Right lung (tissue), 5 donors: ENCODE measurements around the gene ZNF768. TPM values are rescaled to one million over a fixed set of nuclear protein-coding genes. Genes with fewer than 3 reads are reported as not detected.
"Not testable (repeated sequence)": the region's sequence is repeated elsewhere in the genome, so short reads cannot be mapped to it uniquely, and the experiment has no call there.

Experiments
- DNase-seq, 2 donors: peaks; one replicate each; pipeline ENCODE4 v3.0.0-alpha.2; 2013
- polyA plus RNA-seq, 5 donors: library from polyadenylated mRNA; unstranded; fragments of 120-200 nt; gene quantifications; one replicate each; pipeline versions ENCODE4 v1.2.1 to v1.2.3, GENCODE V29; 2013; ENCODE audit warnings: inconsistent platforms in 1 of 5, low replicate concordance in 1 of 5; ENCODE audit not compliant: insufficient read length in 5 of 5, insufficient read depth in 1 of 5

Gene ZNF768
- polyA plus RNA-seq, 5 donors = 28.3 to 49.8 (median 35.7) TPM

DNA sequence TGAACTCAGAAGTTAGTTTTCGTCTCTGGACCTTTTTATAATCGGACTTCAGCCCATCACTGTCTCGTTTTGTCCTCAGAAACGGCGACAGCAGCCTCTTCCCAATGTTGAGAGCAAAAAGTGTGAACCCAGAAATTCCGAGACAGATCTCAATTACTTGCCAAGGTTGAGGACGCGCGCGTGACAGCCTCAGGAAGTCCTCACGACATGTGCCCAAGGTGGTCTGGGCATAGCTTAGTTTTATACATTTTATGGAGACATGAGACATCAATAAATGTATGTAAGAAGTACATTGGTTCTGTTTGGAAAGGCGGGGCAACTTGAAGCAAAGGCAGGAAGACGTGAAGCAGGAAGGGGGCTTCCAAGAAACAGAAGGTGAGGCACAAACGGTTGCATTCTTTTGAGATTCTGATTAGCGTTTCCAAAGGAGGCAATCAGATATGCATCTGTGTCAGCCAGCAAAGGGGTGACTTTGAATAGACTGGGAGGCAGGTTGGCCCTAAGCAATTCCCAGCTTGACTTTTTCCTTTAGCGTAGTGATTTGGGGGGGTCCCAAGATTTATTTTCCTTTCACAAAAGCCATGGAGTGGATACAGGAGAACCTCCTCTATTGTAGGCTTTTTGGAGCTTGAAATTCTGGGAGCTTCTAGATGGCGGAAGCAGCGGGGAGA, 8.9 kb upstream of the ZNF768 start:
- DNase-seq = no peak

DNA sequence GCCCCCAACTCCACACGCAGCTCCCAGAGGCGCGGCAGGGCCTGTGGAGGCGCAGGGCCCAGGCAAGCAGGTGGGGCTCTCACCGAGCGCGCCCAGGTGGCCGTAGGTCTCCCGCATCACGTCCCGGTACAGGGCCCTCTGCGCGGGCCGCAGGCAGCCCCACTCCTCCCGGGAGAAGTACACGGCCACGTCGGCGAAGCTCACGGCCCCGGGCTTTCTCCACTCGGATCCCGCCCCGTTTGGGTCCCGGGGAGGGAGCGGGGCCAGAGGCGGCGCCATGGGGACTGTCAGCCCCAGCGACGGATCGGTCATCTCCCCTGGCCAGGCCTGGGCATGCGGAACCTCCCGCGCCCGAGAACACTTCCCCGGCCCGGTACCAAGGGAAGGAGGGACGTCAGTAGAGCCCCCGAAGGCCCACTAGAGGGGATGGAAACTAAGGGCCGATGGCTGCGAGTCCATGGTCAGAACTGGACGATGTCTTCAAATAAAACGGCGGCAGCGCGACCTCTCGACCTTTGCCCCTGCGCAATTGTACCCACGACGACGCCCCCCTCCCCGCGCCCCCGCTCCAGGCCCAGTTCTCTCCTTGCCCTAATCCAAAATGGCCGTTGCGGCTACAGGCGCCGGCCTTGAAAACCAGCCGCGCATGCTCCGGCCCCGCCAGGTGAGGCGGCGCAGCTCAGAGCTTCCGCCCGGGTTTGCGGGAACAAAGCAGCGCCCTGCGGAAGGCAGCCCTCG, 8.2 kb upstream of the ZNF768 start, which contains the start of gene ZNF747:
Gene ZNF747, minus strand, starts transcription at position 491 of the 738 bp plus-strand sequence. Its CDS starts 179 bp downstream, at position 312.
- peak; percentile 91 for DNase-seq

DNA sequence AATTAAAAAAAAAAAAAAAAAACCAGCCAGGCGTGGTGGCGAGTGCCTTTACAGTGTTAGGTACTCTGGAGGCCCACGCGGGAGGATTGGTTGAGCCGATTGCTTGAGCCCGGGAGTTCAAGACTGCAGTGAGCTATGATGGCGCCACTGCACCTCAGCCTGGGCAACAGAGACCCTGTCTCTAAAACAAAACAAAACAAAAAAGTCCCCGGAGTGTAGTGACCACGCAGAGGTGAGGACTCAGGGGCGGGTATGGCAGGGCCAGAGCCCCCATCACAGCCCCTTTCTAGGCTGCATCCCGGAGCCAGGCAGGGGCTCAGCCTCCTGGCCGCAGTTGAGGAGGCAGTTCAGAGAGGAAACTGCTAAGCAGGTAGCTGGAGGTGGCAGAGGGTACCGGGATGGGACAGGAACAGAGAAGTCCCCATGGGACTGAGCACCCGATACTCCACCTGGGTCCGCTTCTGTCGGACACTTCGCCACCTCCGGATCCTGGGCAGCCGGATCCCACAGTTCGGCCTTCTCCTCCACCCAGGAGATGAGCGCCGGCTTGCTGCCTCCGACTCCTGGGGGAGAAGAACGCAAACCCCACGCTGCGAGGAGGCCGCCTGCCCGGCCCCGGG, 7.5 kb upstream of the ZNF768 start:
- no peak for DNase-seq

DNA sequence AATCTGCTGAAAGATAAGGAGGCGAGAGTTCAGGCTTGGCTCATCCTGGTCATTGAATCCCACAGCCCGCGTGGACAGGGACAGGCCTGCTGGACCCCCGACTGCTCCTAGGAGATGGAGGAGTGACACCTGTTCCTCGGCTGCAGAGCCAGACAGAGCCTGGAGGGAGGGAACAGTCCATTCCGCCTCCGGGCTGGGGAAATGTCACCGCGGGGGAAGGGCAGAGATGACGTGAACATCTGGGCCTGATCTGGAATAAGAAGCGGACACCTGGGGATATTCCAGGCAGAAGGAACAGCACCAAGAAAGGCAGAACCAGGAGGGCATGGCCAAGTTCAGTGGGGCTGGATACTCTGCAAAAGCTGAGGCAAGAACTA, 6.8 kb upstream of the ZNF768 start:
- DNase-seq = no peak

DNA sequence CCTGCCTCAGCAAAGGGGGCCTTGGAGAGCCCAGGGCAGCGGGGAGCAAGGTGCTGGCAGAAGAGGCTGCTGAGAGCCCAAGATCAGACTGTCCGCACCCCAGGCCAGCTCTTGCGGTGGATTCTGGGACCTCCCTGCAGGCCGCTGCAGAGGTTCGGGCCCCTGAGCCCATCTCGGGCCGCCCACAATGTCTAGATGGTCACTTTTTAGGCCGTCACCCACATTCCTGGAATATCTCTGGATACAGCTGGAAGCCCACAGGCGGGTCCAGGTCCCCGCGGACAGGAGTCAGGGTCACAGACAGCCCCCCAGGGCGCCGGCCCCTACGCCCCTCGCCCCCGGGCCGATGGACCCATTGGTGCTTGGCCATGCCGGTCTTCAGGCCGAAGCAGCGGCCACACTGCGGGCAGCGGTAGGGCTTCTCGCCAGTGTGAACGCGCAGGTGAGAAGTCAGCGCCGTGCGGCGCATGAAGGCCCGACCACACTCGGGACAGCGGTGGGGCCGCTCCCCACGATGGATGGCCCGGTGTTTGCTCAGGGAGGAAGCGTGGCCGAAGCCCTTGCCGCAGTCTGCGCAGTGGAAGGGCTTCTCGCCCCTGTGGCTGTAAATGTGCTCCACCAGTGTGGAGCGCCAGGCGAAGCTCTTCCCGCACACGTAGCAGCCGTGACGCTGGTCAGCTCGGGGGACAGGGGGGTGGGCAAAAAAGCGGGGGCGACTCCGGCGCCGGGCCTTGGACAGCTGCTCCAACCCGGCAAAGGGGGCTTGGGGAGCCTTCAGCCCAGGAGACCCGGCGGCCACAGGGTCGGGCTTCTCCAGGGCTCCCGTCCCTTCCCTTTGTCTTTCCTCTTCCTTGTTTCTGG, 6.1 kb upstream of the ZNF768 start:
- DNase-seq = no peak

DNA sequence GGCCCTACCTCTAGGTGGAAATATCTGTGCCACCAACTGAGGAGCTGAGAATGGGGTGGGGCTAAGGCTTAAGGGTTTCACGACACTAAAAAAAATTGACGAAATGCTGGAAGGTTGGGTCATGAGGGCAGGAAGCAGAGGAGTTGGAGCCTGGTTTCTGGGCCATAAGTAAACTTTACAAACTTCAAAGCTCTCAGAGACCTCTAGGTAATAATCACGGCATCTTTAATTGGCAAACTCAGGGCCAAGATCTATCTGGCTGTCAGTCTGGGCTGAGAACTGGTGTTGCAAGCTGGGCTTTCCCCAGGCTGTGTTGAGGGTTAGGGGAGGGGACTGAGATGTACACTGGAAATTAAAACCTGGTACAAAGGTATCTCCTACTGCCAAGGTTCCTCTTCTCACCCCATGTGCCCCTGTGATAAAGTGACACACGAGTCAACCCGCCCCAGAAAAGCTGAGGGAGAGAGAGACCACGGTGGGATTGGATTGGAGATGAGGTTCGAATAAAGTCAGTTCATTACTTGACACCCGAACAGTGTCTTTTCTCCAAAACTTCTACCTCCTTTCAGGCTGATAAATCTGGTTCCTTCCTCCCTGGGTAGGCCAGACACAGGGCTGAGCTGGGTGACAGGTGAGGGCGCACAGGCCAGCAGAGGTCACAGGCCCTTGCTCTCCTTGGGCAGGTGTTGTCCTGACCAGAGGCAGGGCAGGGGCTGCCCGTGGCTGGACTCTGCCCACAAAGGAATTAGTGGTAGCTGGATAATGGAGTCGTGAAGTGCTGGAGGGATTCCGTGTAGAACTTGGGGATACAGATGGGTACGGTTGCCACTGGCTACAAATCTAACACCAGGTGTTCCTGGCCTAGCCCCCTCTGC, 4.0 kb upstream of the ZNF768 start:
- DNase-seq = no peak

DNA sequence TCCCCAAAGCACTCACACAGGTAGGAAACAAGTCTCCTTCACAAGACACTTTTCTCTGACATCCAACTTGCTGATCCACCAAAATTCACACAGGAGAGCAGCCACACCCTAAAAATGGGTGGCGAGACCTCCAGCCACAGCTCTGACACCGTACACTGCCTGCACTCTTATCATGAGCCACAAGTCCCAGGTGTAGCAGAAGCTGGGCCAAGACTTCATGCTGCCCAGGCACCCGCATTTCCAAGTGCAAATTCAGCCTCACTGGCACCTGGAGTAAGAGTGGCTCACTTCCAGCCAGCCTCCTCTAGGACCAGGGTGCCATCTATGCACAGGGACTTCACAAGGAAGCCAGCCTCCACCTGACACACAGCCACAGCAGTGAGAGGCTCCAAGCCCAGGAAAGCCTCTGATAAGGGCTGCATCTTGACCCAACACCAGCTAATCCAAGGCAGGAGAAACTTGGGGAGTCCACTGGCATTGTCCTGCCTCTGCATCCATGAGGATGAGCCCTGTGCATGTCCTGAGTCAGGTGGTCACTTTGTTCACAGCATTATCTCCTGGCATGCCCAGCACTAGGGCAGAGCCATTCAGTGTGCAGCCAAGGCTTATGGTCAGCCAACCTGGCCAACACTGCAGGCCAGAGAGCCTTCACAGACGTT, 2.6 kb upstream of the ZNF768 start:
- no peak for DNase-seq

DNA sequence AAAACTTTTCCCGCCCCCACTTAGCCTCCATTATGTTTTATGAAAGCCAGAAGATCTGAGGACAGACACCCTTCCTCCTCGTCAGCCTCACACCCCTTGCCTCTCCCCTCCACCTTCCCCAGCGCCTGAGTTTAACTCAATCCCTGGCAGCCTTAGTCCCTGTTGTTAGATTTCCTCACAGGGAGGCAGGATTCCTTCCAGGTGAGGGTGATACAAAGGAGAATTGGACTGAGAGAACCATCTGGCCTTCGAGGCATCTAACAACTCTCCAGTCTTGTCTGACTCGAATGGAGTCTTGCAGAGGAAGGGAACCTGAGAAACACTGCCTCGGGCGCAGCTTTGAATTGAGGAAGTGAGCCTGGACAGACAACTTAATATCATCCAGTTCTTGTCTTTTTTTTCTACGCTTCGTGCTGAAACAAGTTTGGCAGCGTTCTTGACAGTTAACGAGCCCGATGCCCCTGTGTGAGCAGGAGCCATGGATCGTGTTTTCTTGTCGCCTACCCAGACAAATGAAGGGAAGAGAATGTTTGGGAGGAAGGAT, 1.3 kb upstream of the ZNF768 start:
- DNase-seq = no peak

DNA sequence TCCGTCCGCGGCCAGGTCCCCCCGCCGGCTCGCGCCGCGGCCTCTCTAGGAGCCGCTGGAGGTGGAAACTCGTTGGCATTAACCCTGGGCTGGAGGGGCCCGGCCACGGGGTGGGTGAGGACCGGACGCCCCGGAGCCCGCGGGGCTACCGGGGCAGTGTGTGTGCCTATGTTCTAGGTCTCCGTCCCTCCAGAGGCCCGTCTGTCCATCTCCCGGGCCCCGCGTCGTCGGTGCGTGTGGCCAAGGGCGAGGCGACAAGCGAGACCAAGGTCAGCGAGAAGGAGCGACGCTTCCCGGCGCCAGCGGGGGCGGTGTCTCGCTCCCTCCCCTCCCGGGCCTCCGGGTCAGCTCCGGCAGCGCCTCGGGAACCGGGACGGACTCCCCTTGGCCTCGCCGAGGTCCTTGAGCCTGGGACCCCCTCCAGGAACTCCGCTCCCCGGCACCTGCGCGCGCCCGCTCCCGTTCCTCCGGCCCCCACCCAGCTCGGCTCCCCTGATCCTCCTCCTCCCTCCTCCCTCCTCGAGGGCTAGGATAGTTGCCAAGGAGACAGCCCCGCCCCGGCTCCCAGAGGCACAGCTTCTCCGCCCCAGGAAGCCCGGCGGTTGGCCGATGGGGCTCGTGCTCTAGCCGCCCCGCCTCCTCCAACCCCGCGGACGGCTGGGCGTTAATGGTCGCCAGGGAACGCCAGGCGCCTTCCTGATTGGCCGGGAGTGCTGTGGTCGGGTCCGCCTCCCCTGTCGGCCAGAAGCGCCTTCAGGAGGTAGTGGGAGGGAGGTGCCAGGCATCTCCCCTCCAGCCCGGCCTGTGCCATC, 663 bp upstream of the ZNF768 start:
- DNase-seq = peak; percentile 98

DNA sequence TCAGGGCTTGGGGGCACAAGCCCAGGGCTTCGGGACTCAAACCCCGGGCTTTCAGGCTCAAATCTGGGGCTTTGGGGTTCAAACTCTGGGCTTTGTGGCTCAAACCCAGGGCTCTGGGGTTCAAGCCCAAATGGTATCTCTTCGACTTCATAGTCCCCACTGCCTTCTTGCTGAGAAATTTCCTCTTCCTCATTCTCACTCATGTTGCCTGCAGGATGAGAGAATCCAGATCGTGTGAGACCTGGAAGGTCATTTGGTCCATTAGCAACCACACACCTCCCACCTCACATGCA, 576 bp downstream of the ZNF768 start:
- DNase-seq = no peak

DNA sequence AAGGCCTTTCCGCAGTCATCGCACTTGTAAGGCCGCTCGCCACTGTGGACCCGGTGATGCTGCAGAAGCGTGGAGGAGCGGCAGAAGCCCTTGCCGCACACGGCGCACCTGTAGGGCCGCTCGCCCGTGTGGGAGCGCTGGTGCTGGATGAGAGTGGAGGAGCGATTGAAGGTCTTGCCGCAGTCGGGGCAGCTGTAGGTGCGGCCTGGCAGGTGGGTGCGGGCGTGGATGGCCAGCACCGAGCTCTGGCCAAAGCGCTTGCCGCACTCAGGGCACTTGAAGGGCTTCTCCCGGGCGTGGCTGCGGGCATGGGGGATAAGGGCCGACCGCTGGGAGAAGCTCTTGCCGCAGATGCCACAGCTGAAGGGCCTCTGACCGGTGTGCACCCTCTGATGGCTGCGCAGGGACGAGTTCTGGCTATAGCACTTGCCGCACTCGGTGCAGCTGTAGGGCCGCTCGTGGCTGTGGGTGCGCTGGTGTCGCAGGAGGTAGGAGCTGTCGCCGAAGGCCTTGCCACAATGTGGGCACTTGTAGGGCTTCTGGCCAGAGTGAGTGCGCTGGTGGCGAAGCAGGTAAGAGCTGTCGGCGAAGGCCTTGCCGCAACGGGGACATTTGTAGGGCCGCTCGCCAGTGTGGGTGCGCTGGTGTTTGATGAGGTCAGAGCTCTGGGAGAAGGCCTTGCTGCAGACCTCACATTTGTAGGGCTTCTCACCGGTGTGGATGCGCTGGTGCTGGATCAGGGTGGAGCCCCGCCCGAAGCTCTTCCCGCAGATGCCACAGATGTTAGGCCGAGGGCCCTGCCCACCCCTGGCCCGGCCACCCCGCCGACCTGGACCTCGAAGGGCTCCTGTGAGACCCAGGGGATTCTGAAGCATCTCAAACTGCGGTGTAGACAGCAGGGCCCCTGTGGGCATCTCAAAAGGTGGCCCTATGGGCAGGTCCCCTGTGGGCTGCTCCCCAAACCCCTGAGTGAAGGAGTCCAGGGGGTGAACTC, 1.5 kb downstream of the ZNF768 start:
- no peak for DNase-seq

DNA sequence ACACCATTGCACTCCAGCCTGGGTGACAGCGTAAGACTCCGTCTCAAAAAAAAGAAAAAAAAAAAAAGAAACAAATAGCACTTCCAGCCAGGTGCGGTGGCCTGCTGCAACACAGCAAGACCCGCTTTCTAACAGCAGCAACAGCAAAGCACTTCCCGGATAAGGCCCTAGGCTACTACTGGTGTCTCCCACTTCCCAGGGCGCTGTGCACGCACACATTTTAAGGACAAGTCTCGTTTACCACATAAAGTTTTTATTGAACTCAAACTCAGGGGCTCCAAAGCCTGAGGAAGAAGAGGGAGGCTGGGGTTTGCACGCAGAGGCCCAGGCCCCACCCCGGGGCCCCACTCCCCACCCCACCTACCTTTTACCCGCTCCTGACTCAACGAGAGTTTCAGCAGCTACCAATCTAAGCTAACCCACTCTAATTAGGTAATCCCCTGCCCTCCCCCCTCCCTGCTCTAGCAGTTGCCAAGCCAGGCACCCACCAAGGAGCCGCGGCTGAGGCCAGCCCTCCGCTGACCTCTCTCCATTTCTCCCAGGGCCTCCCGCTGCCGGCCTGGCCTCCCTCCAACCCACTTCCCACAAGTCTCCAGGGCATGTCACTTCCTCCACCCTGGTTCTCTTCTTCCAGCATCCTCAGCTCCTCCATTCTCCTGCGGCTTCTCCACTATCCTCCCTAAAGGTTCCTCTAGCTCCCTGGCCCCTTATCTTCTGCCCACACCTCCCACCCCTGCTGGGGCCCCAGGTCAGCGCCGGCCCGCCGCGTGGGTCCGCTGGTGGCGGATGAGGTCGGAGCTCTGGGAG, 2.4 kb downstream of the ZNF768 start:
- DNase-seq = no peak

DNA sequence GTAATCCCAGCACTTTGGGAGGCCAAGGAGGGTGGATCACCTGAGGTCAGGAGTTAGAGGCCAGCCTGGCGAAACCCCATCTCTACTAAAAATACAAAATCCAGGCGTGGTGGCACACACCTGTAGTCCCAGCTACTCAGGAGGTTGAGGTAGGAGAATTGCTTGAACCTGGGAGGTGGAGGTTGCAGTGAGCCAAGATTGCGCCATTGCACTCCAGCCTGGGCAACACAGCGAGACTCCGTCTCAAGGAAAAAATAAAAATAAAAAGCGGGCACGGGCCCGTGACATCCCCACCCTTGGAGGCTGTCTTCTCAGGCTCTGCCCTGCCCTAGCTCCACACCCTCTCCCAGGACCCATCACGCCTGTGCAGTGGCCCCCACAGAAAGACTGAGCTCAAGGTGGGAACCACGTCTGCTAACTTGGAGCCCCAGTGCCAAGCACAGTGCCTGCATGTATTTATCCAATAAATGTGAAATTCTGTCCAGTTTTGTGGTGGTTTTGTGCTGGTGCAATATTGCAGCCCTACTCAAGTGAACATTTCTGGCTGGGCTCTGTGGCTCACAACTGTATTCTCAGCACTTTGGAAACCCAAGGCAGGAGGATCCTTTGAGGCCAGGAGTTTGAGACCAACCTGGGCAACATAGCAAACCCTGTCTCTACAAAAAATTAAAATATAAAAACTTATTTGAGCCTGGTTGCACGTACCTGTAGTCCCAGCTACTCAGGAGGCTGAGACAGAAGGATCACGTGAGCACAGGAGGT, 3.5 kb downstream of the ZNF768 start:
- DNase-seq = not testable (repeated sequence)

DNA sequence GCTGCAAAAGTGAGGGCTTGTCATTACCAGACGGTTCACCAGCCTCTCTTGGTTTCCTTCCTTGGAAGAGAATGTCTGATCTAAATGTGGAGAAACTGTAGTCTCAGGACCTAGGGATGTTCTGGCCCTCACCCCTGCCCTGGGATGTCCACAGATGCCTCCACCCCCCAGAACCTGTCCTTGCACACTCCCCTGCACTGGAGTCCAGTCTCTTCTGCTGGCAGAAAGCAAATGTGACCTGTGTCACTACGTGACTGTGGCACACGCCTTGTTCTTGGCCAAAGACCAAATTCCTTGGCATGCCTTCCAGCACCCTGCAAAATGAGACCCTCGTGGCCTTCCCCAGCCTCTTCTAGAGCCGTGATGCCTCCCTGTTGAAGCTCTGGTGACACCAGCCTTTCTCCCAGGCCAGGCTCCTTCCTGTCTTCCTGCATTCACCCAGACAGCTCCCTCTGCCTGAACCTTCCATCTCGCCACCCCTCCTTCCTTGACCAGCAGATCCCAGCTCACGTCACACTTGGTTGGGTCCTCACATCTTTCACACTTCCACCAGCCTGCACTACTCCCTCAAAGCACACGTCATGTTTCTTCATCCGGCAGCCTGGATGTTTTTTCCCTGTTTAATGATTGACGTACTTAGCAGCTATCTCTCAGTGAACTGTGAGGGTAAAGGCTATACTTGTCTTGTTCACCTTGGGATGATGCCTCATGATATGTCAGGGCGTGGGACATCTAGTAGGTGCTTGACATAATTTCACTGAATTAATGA, 4.3 kb downstream of the ZNF768 start:
- DNase-seq = no peak

DNA sequence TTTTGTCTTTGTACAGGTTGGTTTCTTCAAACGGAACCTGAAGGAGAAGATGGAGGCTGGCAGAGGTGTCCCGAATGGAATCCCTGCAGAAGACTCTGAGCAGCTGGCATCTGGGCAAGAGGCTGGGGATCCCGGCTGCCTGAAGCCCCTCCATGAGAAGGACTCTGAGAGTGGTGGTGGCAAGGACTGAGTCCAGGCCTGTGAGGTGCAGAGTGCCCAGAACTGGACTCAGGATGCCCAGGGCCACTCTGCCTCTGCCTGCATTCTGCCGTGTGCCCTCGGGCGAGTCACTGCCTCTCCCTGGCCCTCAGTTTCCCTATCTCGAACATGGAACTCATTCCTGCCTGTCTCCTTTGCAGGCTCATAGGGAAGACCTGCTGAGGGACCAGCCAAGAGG, 4.9 kb downstream of the ZNF768 start:
- DNase-seq = no peak
